ENCODE measurements around the gene IL17RD. TPM values are rescaled to one million over a fixed set of nuclear protein-coding genes. Genes with fewer than 3 reads are reported as not detected.

The IL17RD gene
- total RNA-seq, 6 experiments from 2014 or later: under 0.01 to 0.40 (median 0.29) TPM

GRCh38 chr3:57057351-57057750, 107.8 kb downstream of the IL17RD start:
- Histone ChIP-seq H3K27me3 (no peaks in the 10 kb centered on the region), H3K4me3 (no peak overlapping the region), H3K4me1 (no peaks in the 10 kb centered on the region), H3K9me3 (no peaks in the 10 kb centered on the region), H3K36me3 (no peaks in the 10 kb centered on the region), H3K27ac (no peak overlapping the region)
- TF ChIP-seq CTCF (IDR thresholded peaks at IDR 0.05) (no peak), POLR2A (IDR thresholded peaks at IDR 0.05) (no peak)
- DNase-seq: no peak
- WGBS (ENCODE audit: insufficient coverage, low coverage, low lambda C conversion rate, missing lambda C conversion rate): 74% methylated on average over 6 of the region's 6 CpGs
- no peak for ATAC-seq
- intact Hi-C loops (cut with DNase I): no loop called here

GRCh38 chr3:57053122-57053521, 112.0 kb downstream of the IL17RD start:
- no peaks in the 10 kb centered on the region for H3K4me1 ChIP-seq
- WGBS (ENCODE audit: insufficient coverage, low coverage, low lambda C conversion rate, missing lambda C conversion rate): no CpG with 5 or more reads among the region's 6 CpGs
- ATAC-seq (no peak), DNase-seq (no peak)
- H3K4me3 ChIP-seq: no peak overlapping the region
- TF ChIP-seq CTCF (IDR thresholded peaks at IDR 0.05) (no peak), POLR2A (IDR thresholded peaks at IDR 0.05) (no peak)
- H3K27ac ChIP-seq: no peak overlapping the region
- no peaks in the 10 kb centered on the region for H3K27me3 ChIP-seq
- no peaks in the 10 kb centered on the region for H3K9me3 ChIP-seq
- H3K36me3 ChIP-seq: no peaks in the 10 kb centered on the region
- intact Hi-C loops (cut with DNase I): no loop called here

- Histone ChIP-seq H3K36me3 (no peaks in the 10 kb centered on the region), H3K4me3 (no peak overlapping the region), H3K27ac (no peak overlapping the region), H3K9me3 (no peaks in the 10 kb centered on the region), H3K4me1 (no peaks in the 10 kb centered on the region), H3K27me3 (no peaks in the 10 kb centered on the region)
- ATAC-seq: no peak
- TF ChIP-seq POLR2A (IDR thresholded peaks at IDR 0.05) (no peak), CTCF (IDR thresholded peaks at IDR 0.05) (no peak)
- intact Hi-C loops (cut with DNase I): no loop called here
- DNase-seq: no peak
- 70% methylated on average over 5 of the region's 5 CpGs for WGBS (ENCODE audit: insufficient coverage, low coverage, low lambda C conversion rate, missing lambda C conversion rate)
These were observed 112.5 kb downstream of the IL17RD start for GRCh38 chr3:57052662-57053061.

GRCh38 chr3:57048728-57049127, 116.4 kb downstream of the IL17RD start:
- Histone ChIP-seq H3K9me3 (no peaks in the 10 kb centered on the region), H3K36me3 (no peaks in the 10 kb centered on the region), H3K4me3 (no peak overlapping the region), H3K27ac (no peak overlapping the region), H3K4me1 (no peaks in the 10 kb centered on the region), H3K27me3 (no peaks in the 10 kb centered on the region)
- TF ChIP-seq POLR2A (IDR thresholded peaks at IDR 0.05) (no peak), CTCF (IDR thresholded peaks at IDR 0.05) (no peak)
- DNase-seq: no peak
- WGBS (ENCODE audit: insufficient coverage, low coverage, low lambda C conversion rate, missing lambda C conversion rate): no CpG with 5 or more reads among the region's 4 CpGs
- ATAC-seq: no peak
- intact Hi-C loops (cut with DNase I): no loop called here
